Measurements from ENCODE around the gene MAP3K3. TPM values are rescaled to one million over a fixed set of nuclear protein-coding genes. Genes with fewer than 3 reads are reported as not detected.

MAP3K3 gene
- total and polyA plus RNA-seq, 10 of the 15 experiments (the other 5 are each of a cell fraction or from before 2014, with no cell fraction given) = 1.6 to 24.1 (median 15.0) TPM

DNA sequence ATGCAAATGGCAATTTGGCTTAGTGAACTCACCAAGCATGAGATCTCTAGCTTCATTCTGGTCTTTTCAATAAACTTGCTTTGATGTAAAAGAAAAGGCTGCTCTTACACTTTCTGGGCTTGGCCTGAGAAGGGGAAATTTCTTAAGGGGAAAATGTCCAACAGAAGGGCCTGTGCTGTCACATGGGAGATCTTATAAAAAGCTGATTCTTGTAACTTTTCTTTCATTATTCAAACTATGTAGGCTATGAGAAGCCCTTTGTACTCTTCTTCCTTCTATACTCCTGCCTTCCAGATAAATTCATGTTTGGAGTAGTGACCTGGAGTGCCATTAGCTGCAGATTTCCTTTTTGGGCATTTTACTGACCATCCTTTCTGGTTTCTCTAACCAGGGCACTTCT, 60.8 kb downstream of the MAP3K3 start:
- H3K79me2 ChIP-seq (ENCODE audit: control insufficient read depth, insufficient read depth, low read length) = no peaks in the 10 kb centered on the region
- TF ChIP-seq SUZ12 (IDR thresholded peaks at IDR 0.05; ENCODE audit: unreplicated experiment) = no peak
- no peak for TF ChIP-seq KAT2A (conservative IDR thresholded peaks at IDR 0.05; ENCODE audit: control insufficient read depth, low read depth, low read length)
- TF ChIP-seq ZNF384 (IDR thresholded peaks at IDR 0.05; ENCODE audit: borderline replicate concordance, low read depth, low read length) = no peak
- no peak for TF ChIP-seq NFYA (IDR thresholded peaks at IDR 0.05; ENCODE audit: borderline replicate concordance, low read depth, low read length)
- TF ChIP-seq, protein P1, sequence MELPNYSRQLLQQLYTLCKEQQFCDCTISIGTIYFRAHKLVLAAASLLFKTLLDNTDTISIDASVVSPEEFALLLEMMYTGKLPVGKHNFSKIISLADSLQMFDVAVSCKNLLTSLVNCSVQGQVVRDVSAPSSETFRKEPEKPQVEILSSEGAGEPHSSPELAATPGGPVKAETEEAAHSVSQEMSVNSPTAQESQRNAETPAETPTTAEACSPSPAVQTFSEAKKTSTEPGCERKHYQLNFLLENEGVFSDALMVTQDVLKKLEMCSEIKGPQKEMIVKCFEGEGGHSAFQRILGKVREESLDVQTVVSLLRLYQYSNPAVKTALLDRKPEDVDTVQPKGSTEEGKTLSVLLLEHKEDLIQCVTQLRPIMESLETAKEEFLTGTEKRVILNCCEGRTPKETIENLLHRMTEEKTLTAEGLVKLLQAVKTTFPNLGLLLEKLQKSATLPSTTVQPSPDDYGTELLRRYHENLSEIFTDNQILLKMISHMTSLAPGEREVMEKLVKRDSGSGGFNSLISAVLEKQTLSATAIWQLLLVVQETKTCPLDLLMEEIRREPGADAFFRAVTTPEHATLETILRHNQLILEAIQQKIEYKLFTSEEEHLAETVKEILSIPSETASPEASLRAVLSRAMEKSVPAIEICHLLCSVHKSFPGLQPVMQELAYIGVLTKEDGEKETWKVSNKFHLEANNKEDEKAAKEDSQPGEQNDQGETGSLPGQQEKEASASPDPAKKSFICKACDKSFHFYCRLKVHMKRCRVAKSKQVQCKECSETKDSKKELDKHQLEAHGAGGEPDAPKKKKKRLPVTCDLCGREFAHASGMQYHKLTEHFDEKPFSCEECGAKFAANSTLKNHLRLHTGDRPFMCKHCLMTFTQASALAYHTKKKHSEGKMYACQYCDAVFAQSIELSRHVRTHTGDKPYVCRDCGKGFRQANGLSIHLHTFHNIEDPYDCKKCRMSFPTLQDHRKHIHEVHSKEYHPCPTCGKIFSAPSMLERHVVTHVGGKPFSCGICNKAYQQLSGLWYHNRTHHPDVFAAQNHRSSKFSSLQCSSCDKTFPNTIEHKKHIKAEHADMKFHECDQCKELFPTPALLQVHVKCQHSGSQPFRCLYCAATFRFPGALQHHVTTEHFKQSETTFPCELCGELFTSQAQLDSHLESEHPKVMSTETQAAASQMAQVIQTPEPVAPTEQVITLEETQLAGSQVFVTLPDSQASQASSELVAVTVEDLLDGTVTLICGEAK (IDR thresholded peaks at IDR 0.05; ENCODE audit: borderline replicate concordance) = no peak
- TF ChIP-seq, protein P2, sequence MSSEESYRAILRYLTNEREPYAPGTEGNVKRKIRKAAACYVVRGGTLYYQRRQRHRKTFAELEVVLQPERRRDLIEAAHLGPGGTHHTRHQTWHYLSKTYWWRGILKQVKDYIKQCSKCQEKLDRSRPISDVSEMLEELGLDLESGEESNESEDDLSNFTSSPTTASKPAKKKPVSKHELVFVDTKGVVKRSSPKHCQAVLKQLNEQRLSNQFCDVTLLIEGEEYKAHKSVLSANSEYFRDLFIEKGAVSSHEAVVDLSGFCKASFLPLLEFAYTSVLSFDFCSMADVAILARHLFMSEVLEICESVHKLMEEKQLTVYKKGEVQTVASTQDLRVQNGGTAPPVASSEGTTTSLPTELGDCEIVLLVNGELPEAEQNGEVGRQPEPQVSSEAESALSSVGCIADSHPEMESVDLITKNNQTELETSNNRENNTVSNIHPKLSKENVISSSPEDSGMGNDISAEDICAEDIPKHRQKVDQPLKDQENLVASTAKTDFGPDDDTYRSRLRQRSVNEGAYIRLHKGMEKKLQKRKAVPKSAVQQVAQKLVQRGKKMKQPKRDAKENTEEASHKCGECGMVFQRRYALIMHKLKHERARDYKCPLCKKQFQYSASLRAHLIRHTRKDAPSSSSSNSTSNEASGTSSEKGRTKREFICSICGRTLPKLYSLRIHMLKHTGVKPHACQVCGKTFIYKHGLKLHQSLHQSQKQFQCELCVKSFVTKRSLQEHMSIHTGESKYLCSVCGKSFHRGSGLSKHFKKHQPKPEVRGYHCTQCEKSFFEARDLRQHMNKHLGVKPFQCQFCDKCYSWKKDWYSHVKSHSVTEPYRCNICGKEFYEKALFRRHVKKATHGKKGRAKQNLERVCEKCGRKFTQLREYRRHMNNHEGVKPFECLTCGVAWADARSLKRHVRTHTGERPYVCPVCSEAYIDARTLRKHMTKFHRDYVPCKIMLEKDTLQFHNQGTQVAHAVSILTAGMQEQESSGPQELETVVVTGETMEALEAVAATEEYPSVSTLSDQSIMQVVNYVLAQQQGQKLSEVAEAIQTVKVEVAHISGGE (CRISPR knock-in tag; IDR thresholded peaks at IDR 0.05) = no peak
- no peak for TF ChIP-seq ZNF24 (IDR thresholded peaks at IDR 0.05)
- no peak for TF ChIP-seq IKZF1 (conservative IDR thresholded peaks at IDR 0.05)
- TF ChIP-seq HDAC2 (IDR thresholded peaks at IDR 0.05) = no peak
- no peak for TF ChIP-seq MYB (IDR thresholded peaks at IDR 0.05; ENCODE audit: borderline replicate concordance, low read depth, low read length)
- no peak overlapping the region for H2AFZ ChIP-seq (ENCODE audit: control insufficient read depth, low read depth, low read length)
- H3K9ac ChIP-seq (ENCODE audit: control insufficient read depth, insufficient read depth, low read length) = no peak overlapping the region
- ChIA-PET CTCF (interaction anchor here (1.2 to 1.8 kb wide), 3 partner anchors 12 to 18 kb away, joined by 3 to 4 read pairs (median 4); no protein-coding TSS in a partner anchor), POLR2A (interaction anchor here (1.0 to 2.1 kb wide), 5 partner anchors 7 to 58 kb away, joined by 3 to 7 read pairs (median 3); no protein-coding TSS in a partner anchor), SMC1A (ENCODE audit: uncharacterized antibody, unreplicated experiment) (interaction anchor here (1.1 to 1.7 kb wide), 4 partner anchors 26 to 152 kb away, joined by 3 to 6 read pairs (median 3); no protein-coding TSS in a partner anchor), RAD21 (ENCODE audit: unreplicated experiment) (interaction anchor here (0.9 kb wide), 1 partner anchor 15 kb away, joined by 4 read pairs; no protein-coding TSS in a partner anchor)
- H3K4me2 ChIP-seq (ENCODE audit: control insufficient read depth, insufficient read depth) = no peak overlapping the region
- no peak overlapping the region for H3K27ac ChIP-seq (ENCODE audit: control insufficient read depth, insufficient read depth)
- BruUV-seq (replicated peaks) = no TSS peak
- DNase-seq (ENCODE audit: low read depth, low spot score) (no peak), FAIRE-seq (no peak), ATAC-seq (no peak)
- no peaks in the 10 kb centered on the region for H4K20me1 ChIP-seq (ENCODE audit: control insufficient read depth, insufficient read depth)
- H3K36me3 ChIP-seq (ENCODE audit: control insufficient read depth in 2 of 2, insufficient read depth in 2 of 2, low read length in 1 of 2) = peaks cover 2 to 8% of the 10 kb centered on the region in 2 experiments; a peak in 3 of 4 replicates
- H3K4me3 ChIP-seq = no peak overlapping the region
- intact Hi-C loops (cut with micrococcal nuclease; ENCODE audit: unreplicated experiment) = no loop called here
- in situ Hi-C loops (cut with MboI) = no loop called here
- no peaks in the 10 kb centered on the region for H3K27me3 ChIP-seq (replicated peaks in 1 of 2; ENCODE audit: control insufficient read depth in 2 of 2, insufficient read depth in 2 of 2, low read length in 1 of 2)
- H3K4me1 ChIP-seq (ENCODE audit: control insufficient read depth, insufficient read depth, low read length) = no peaks in the 10 kb centered on the region
- no peaks in the 10 kb centered on the region for H3K9me3 ChIP-seq (replicated peaks; ENCODE audit: control insufficient read depth, insufficient read depth, low read length)

Measured in GM12878 (cell line).